ENCODE data around the gene ITPR3.

DNA sequence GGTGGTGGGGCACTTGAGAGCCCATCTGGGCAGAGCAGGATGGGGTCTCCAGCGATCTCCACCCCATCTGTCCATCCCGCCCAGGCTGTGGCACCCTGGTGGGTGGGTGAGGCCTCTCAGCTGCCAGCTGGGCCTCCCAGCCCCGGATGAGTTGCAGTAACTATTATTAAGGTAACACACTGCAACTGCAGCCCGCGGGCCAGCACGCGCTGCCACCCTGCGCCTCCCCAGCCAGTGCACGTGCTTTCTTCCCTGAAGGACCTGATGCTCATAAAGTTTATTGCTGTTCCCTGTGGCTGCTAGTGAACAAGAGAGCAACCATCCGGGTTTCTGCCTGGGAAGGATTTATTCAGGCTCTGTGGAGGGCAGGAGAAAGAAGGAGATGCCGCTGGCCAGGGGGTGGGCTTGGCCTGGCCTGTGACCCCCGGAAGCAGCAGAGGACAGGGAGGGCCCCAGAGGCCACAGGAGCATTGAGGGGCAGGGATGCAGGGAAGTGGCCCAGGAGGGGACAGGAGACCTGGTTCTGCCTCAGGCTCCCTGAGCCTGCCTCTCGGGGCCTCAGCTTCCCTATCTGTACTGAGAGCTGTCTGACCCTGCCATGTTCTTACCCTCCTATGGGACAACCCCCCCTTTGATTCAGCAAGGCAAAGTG lies 123.9 kb downstream of the ITPR3 start:
- TF ChIP-seq, protein P1, sequence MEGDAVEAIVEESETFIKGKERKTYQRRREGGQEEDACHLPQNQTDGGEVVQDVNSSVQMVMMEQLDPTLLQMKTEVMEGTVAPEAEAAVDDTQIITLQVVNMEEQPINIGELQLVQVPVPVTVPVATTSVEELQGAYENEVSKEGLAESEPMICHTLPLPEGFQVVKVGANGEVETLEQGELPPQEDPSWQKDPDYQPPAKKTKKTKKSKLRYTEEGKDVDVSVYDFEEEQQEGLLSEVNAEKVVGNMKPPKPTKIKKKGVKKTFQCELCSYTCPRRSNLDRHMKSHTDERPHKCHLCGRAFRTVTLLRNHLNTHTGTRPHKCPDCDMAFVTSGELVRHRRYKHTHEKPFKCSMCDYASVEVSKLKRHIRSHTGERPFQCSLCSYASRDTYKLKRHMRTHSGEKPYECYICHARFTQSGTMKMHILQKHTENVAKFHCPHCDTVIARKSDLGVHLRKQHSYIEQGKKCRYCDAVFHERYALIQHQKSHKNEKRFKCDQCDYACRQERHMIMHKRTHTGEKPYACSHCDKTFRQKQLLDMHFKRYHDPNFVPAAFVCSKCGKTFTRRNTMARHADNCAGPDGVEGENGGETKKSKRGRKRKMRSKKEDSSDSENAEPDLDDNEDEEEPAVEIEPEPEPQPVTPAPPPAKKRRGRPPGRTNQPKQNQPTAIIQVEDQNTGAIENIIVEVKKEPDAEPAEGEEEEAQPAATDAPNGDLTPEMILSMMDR (IDR thresholded peaks at IDR 0.05): no peak
- TF ChIP-seq POLR2A (IDR thresholded peaks at IDR 0.05): no peak

Data from prostate gland (tissue), 2 donors.